Right lobe of liver (tissue), 4 donors: ENCODE results near the gene UBTD2.

Experiments used
- CTCF ChIP-seq, 4 donors: fragments of 200-600 bp in 3 of 4; fragments of 450-650 bp in 1 of 4; IDR thresholded peaks; one replicate each; pipeline versions ENCODE4 v1.5.1 to v1.8.0; 2016 to 2022; ENCODE audit warnings: antibody characterized with exemption in 4 of 4, mild to moderate bottlenecking in 2 of 4
- POLR2A ChIP-seq: fragments of 450-650 bp; IDR thresholded peaks from one replicate; pipeline ENCODE4 v1.6.1; 2017; ENCODE audit warnings: antibody characterized with exemption, mild to moderate bottlenecking
- donor health status: DM: no; HTN: no; CAD: no.
- donor health status: DM: no; HTN: no; CAD: no.
- donor health status: DM: no; HTN: yes; CAD: no.

DNA sequence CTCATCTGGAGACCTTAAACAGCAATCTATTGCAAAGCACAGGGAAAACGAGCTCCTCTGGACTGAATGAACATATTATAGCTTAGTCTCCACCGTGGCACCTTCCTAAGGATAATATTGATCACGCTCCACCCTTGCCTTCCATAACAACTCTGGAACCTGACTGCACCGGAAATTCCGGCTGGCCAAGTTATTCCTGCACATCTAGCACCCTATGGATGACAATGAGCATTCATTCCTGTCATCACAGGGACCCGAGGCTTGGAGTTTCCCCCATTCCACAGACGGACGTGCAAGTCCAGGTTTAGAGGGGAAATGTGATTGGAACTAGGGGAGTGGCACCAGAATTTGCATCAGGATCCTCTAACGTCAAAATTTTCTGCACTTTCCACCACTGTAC lies 123.1 kb downstream of the UBTD2 start:
- TF ChIP-seq CTCF (IDR thresholded peaks at IDR 0.05) = no peak
- TF ChIP-seq POLR2A = no peak
